GM15510 (cell line): ENCODE measurements around the gene DHX15.

Source experiments
- POLR2A ChIP-seq: IDR thresholded peaks from 3 replicates; pipeline ENCODE4 v1.6.1; 2011; ENCODE audit warnings: borderline replicate concordance; ENCODE audit not compliant: insufficient read length; ENCODE audit errors: extremely low read depth

DHX15 gene

GRCh38 chr4:24598025-24598424 lies 13.7 kb upstream of the DHX15 start:
- no peak for TF ChIP-seq POLR2A

DNA sequence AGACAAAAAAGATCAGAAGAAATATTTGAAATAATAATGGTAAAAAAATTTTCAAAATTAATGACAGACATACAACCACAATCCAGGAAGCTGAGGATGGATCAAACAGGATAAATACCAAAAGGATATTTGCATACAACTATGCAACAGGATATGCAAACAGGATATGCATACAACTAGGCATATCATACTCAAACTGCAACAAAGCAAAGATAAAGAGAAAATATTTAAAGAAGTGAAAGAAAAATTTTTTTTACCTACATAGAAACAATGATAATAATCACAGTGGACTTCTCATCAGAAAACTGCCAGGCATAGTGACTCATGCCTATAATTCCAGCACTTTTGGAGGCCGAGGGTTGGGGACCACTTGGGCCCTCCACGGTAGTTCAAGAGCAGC lies 11.3 kb upstream of the DHX15 start:
- TF ChIP-seq POLR2A, result no peak

DNA sequence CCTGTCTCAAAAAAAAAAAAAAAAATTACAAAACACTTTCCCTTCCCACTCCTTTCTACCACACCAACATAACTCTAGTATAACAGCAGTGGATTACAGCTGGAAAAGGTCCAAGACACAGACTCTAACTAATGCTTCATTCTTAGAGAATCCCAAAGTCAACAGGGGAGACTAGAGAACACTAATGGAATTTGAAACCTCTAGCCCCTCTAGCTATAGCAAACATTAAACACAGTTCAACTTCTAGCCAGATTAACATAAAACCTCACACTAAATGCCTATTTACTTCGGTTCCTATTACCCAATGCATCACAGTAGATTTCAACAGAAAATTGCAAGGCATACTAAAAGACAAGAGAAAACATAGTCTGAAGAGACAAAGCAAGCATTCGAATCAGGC lies 10.5 kb upstream of the DHX15 start:
- TF ChIP-seq POLR2A, result no peak

GRCh38 chr4:24589448-24589847 lies 5.1 kb upstream of the DHX15 start:
- no peak for TF ChIP-seq POLR2A

- no peak for TF ChIP-seq POLR2A
Observed at GRCh38 chr4:24588216-24588954, 4.0 kb upstream of the DHX15 start.

DNA sequence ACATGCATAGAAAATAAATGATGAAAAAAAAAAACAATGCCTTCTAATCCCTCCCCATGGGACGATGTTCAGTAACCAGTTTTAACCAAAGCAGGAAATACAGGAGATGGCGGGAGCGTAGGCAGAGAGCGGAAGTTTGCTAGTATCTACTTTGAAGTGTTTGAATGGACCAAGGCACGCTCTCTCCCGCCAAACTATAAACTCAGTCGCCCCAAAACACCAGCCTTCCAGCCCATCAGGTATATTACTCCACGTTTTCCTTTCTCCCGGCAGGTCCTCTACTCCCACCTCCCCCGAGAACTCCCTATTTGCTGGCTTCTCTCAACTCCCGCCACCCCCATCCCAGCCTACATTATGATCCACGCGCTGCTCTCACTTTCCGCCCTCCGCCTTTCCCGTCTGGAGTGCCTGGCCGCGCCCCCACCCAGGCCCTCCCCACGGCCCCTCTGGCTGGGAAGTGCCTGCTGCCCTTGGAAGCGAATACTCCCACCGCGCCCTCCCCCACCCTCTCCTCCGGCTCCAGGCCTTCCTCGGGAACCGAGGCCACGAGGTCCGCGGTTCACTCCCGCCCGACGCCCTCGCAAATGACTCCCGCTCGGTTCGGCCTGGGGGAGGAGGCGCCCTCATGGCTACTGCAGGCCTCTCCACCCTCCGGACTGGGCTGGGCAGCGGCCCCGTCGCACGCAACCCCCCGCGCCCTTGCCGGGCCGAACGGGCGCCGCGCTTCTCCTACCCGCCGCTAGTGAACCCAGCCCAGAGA lies 723 bp downstream of the DHX15 start:
- no peak for TF ChIP-seq POLR2A

GRCh38 chr4:24582235-24582832 lies 2.0 kb downstream of the DHX15 start:
- TF ChIP-seq POLR2A, result no peak

GRCh38 chr4:24578364-24578763 lies 6.0 kb downstream of the DHX15 start:
- TF ChIP-seq POLR2A, result no peak

GRCh38 chr4:24576276-24576675 lies 8.1 kb downstream of the DHX15 start:
- no peak for TF ChIP-seq POLR2A

GRCh38 chr4:24574236-24574635 lies 10.1 kb downstream of the DHX15 start:
- TF ChIP-seq POLR2A, result no peak

DNA sequence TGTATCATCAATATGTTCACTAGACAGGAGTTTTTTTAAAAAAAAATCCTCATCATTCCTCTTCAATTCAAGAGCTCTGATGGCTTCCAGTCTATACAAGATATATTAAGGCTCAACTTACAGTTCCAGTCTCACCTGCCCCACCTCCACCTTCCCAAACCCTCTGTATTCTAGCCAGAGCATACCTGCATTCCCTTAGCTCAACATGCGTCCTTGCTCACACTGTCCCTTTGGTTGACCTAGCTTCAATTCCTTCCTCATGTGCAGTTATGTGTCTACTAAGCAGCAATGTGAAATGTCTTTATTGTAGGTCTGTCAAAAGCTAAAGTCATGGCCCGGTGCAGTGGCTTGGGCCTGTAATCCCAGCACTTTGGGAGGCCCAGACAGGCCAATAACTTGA lies 10.8 kb downstream of the DHX15 start:
- no peak for TF ChIP-seq POLR2A

- no peak for TF ChIP-seq POLR2A
Observed at GRCh38 chr4:24570574-24571236, 13.6 kb downstream of the DHX15 start.

DNA sequence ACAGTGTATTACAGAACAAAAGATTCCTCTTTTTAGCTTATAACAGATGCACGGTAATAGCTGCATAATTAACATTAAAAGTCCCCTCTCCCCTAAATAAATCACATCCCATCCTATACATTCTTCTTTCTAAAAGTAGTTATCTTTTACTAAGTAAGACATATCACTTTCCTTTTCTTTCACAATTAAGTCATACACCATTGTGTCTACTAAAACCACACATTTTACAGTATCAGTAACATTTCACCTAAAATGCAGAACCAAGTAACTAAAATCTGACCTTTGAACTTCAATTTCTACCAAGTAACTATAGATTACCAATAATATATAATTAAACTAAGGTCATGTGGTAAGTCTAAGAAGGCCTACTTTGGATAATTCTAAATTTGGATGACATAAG lies 14.2 kb downstream of the DHX15 start:
- TF ChIP-seq POLR2A, result no peak

GRCh38 chr4:24569662-24570061 lies 14.7 kb downstream of the DHX15 start:
- no peak for TF ChIP-seq POLR2A

DNA sequence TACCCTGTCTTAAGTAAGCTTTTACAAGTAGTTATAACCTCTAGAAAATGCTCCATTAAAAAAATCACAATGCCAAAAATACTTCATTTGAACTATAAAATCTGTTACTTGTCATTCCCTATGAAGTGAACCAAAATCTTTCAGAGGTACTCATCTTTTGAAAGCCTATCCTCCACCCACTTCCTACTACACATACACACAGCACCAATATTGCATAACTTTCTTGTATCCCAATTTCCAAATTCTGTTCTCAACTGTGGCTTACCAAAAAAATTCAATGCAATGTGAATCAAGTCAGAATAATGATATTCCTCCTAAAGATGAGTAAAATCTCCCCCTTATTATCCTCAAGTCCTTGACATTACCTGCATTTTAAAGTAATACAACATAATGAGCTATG lies 15.9 kb downstream of the DHX15 start:
- no peak for TF ChIP-seq POLR2A
